ENCODE measurements around the gene DLX5.
"Not testable (repeated sequence)": the region's sequence is repeated elsewhere in the genome, so short reads cannot be mapped to it uniquely, and the experiment has no call there.

The DLX5 gene

GRCh38 chr7:97024209-97025129 is at the start of gene DLX5:
Gene DLX5, minus strand, starts transcription at chr7:97024831. Its CDS starts 208 bp downstream, at chr7:97024623.
- peak; percentile 30 for DNase-seq

- not testable (repeated sequence) for DNase-seq
Measured at GRCh38 chr7:97072025-97072424, 47.4 kb upstream of the DLX5 start.

GRCh38 chr7:97064972-97065587 is 40.4 kb upstream of the DLX5 start:
- peak; percentile 67 for DNase-seq

- no peak for DNase-seq
Measured at GRCh38 chr7:97064020-97064419, 39.4 kb upstream of the DLX5 start.

GRCh38 chr7:97043281-97043680 is 18.6 kb upstream of the DLX5 start:
- no peak for DNase-seq

GRCh38 chr7:97039374-97040065 is 14.9 kb upstream of the DLX5 start:
- DNase-seq = no peak

DNA sequence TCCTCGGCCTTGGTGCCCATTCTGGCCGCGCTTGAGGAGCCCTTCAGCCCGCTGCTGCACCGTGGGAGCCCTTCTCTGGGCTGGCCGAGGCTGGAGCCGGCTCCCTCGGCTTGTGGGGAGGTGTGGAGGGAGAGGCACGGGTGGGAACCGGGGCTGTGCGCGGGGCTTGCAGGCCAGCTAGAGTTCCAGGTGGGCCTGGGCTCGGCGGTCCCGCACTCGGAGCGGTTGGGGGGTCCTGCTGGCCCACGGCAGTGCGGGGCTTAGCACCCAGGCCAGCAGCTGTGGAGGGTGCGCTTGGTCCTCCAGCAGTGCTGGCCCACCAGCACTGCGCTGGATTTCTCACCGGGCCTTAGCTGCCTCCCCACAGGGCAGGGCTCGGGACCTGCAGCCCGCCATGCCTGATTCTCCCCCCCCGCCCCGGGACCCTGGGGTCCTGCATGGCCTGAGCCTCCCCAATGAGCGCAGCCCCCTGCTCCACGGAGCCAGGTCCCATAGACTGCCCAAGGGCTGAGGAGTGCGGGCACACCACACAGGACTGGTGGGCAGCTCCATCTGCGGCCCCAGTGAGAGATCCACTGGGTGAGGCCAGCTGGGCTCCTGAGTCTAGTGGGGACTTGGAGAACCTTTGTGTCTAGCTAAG is 9.7 kb upstream of the DLX5 start:
- not testable (repeated sequence) for DNase-seq

GRCh38 chr7:97027427-97028234 is 3.0 kb upstream of the DLX5 start:
- peak; percentile 90 for DNase-seq

- DNase-seq = peak; percentile 45
Measured at GRCh38 chr7:97026715-97027426, 2.2 kb upstream of the DLX5 start.

GRCh38 chr7:97025983-97026714 is 1.5 kb upstream of the DLX5 start:
- no peak for DNase-seq

DNA sequence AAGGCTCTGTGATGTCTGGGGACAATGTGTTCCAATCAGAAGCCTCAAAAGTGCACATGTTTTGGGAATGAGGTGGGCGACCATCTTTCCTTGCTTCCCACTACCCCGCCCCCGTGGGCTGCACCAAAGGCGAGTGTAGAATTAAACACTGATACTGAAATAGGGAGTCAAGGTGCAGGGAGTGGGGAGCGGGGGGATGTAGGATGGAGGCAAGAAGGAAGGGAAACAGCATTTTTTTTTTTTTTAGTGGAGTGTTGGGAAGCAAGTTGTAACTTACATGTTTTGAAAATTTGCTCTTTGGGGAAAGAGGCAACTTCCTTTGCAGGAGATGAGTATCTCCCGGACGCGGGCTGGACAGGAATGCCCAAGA is 484 bp upstream of the DLX5 start:
- no peak for DNase-seq

GRCh38 chr7:97022491-97023306 is 1.9 kb downstream of the DLX5 start:
- peak; percentile 71 for DNase-seq

DNA sequence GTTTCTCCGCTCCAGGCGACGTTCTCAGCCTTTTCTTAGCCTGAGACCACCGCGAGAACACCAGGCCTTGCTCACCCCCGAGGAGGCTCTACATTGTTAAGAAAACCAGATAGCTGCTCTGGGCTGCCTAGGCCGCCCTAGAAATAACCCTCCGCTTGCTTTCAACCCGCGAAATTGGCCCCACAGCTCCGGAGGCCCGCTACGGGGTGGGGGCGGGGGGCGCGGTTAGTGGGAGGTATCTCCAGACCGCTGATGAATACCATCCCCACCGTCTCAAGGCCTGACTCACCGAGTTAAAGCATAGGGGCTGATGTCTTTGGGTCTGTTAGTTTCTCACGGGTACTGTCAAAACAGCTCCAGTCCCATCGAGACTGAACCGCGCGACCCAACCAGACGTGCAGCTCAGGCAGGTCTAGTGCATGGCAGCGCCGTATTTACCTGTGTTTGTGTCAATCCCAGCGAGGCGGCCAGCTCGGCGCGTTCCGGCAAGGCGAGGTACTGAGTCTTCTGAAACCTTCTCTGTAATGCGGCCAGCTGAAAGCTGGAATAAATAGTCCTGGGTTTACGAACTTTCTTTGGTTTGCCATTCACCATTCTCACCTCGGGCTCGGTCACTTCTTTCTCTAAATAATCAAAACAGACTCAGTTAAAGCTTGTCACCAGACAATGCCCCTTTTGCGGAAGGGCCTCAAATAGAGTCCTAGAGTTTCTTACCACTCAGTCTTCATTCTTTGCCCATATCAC is 2.7 kb downstream of the DLX5 start:
- no peak for DNase-seq

DNA sequence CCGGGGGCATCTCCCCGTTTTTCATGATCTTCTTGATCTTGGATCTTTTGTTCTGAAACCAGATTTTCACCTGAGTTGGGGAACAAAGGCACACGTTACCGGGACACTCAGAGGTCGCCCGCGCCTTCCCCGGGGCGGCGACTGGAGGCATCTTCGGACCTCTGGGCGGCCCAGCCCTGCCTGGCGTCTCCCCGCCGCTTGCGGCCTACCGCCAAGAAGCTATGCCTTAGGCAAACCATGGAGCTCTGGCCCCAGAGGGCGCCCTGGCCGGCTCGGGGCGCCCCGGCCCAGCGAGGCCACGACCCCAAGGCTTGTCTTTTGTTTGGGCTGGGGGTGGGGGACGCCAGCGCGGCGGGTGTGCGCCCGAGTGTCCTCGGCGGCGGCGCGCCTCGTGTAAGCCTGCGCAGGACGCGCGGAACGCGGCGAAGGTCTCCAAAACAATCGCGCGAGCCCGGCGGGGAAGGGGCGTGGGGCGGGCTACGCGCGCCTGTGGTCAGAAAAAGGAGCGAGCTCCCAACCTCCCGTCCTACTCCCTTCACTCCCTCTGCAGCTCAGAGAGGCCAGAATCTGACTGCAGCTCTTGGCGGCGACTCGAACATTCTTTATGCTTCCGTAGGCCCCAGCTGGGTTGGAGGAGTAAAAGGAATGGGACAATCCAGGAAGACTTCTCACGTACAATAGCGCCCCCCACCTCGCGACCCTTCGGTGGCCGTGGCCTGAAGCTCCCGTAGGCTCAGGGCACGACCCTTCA is 3.5 kb downstream of the DLX5 start:
- DNase-seq = no peak

GRCh38 chr7:97020601-97020995 is 4.0 kb downstream of the DLX5 start:
- DNase-seq = no peak

DNA sequence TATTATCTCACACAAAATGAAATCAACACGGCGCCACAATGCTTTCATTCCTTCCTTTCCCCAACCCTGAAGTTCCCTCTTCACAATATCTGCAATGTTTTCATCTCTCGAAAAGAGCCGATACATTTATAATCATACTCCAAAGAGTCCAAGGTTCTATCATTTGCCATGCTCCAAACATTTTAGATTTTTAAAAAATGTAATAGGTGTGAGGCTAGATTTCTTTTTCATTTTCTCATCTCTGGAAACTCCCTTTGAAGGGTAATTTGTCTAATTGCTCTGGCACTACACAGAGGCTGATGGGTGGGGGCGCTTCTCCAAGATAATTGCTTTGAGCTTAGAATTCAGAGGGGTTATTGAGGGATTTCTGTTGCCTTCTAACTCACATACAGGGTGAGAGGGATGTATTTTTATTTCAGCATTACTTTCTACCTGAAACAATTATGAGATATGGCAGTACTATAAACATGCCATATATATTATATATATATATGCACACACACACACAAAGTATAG is 4.9 kb downstream of the DLX5 start:
- DNase-seq = no peak

DNA sequence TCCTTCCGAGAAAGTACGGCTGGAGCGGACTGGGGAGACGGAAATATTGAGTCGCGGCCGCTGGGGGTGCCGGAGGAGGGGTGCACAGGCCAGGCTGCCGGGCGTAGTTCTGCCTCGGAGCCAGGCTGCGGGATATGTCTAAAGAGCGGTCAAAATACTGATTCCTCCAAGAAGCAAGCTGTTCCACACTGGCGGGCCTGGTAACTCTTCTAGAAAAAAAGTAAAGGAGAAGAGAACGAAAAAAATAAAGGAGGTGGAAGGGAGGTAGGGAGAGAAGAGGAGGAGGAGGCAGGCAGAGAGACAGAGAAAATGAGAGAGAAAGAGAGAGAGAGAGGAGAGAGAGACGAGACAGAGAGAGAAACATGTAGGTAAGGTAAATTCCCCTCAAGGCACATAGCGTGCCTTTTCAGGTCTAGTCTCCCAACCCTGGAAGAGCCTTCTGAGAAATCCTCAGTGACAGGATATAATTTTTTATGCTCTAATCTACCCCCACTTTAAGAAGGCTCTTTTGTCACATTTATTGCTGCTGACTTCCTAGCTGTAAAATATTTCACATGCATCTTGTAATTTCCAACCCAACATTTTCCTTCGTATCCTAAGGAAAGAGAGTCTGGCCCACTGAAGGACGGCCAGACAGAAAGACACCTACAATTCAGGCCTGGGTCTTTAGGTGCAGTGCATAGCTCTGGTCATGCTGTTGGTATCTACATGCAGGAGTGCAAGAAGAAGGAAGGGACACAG is 5.7 kb downstream of the DLX5 start:
- DNase-seq = no peak
